H9 (cell line): Measurements from ENCODE around the gene SMCP. TPM values are rescaled to one million over a fixed set of nuclear protein-coding genes. Genes with fewer than 3 reads are reported as not detected.
A peak's percentile ranks its signal among the peaks of the same experiment; 100 is the strongest.

Experiments used
- DNase-seq: peaks from one replicate; pipeline ENCODE4 v3.0.0-alpha.2; 2017
- H2AFZ ChIP-seq: one replicate; pipeline ENCODE4 v1.6.1; 2013; ENCODE audit warnings: mild to moderate bottlenecking, low read length, control low read depth, moderate library complexity
- H2AK5ac ChIP-seq: 2 replicates; pipeline ENCODE4 v1.6.1; 2013; ENCODE audit warnings: low read length, control low read depth, mixed read lengths; ENCODE audit not compliant: insufficient read length
- H2BK120ac ChIP-seq: one replicate; pipeline ENCODE4 v1.6.1; 2013; ENCODE audit warnings: low read depth, mild to moderate bottlenecking, low read length, control low read depth, inconsistent platforms; ENCODE audit not compliant: poor library complexity, severe bottlenecking
- H2BK12ac ChIP-seq: 2 replicates; pipeline ENCODE4 v1.6.1; 2013; ENCODE audit warnings: low read length, control low read depth, mixed read lengths, low read depth; ENCODE audit not compliant: insufficient read length
- H2BK15ac ChIP-seq: 2 replicates; pipeline ENCODE4 v1.6.1; 2013; ENCODE audit warnings: low read depth, low read length, control low read depth
- H2BK20ac ChIP-seq: one replicate; pipeline ENCODE4 v1.6.1; 2013; ENCODE audit warnings: low read depth, mild to moderate bottlenecking, low read length, control low read depth, inconsistent platforms; ENCODE audit not compliant: poor library complexity, severe bottlenecking
- H2BK5ac ChIP-seq: 2 replicates; pipeline ENCODE4 v1.6.1; 2013; ENCODE audit warnings: low read length, control low read depth, mixed read lengths; ENCODE audit not compliant: insufficient read length
- H3K14ac ChIP-seq: 2 replicates; pipeline ENCODE4 v1.6.1; 2013; ENCODE audit warnings: low read length, control low read depth; ENCODE audit not compliant: insufficient read depth
- H3K18ac ChIP-seq: 2 replicates; pipeline ENCODE4 v1.6.1; 2013; ENCODE audit warnings: low read depth, mild to moderate bottlenecking, mixed read lengths, low read length, control low read depth; ENCODE audit not compliant: insufficient read length
- H3K23ac ChIP-seq: 2 replicates; pipeline ENCODE4 v1.6.1; 2013; ENCODE audit warnings: low read length, control low read depth, mixed read lengths, low read depth; ENCODE audit not compliant: insufficient read length
- H3K23me2 ChIP-seq: 2 replicates; pipeline ENCODE4 v1.6.1; 2013; ENCODE audit warnings: low read depth, mild to moderate bottlenecking, mixed read lengths, low read length, control low read depth; ENCODE audit not compliant: insufficient read length, poor library complexity, severe bottlenecking
- H3K27ac ChIP-seq: 2 replicates; pipeline ENCODE4 v1.5.1; 2013; ENCODE audit warnings: low read length, control low read depth, mixed read lengths, low read depth; ENCODE audit not compliant: insufficient read length
- H3K27me3 ChIP-seq: 2 replicates; pipeline ENCODE4 v1.6.1; 2013; ENCODE audit warnings: low read length, control low read depth, inconsistent platforms; ENCODE audit not compliant: insufficient read depth
- H3K4ac ChIP-seq: 2 replicates; pipeline ENCODE4 v1.6.1; 2013; ENCODE audit warnings: low read depth, mild to moderate bottlenecking, control low read depth, inconsistent platforms, low read length, moderate library complexity
- H3K4me1 ChIP-seq: 2 replicates; pipeline ENCODE4 v1.6.1; 2013; ENCODE audit warnings: low read length, control low read depth, inconsistent platforms; ENCODE audit not compliant: insufficient read depth
- H3K4me2 ChIP-seq: 2 replicates; pipeline ENCODE4 v1.6.1; 2013; ENCODE audit warnings: low read length, control low read depth, mixed read lengths; ENCODE audit not compliant: insufficient read length, insufficient read depth
- H3K56ac ChIP-seq: 2 replicates; pipeline ENCODE4 v1.6.1; 2013; ENCODE audit warnings: low read depth, mild to moderate bottlenecking, mixed read lengths, low read length, control low read depth; ENCODE audit not compliant: insufficient read length
- H3K79me1 ChIP-seq: 2 replicates; pipeline ENCODE4 v1.6.1; 2013; ENCODE audit warnings: low read depth, mild to moderate bottlenecking, moderate library complexity, low read length, control low read depth, inconsistent platforms; ENCODE audit not compliant: insufficient read depth, poor library complexity, severe bottlenecking
- H3K79me2 ChIP-seq: 2 replicates; pipeline ENCODE4 v1.6.1; 2013; ENCODE audit warnings: low read length, control low read depth, inconsistent platforms; ENCODE audit not compliant: insufficient read depth
- H3K9ac ChIP-seq: 2 replicates; pipeline ENCODE4 v1.6.1; 2013; ENCODE audit warnings: low read length, control low read depth, mixed read lengths; ENCODE audit not compliant: insufficient read length; ENCODE audit errors: extremely low read depth
- H3K9me3 ChIP-seq: one replicate; pipeline ENCODE4 v1.6.1; 2013; ENCODE audit warnings: low read depth, low read length, inconsistent platforms; ENCODE audit not compliant: control insufficient read depth
- H3T11ph ChIP-seq: one replicate; pipeline ENCODE4 v1.6.1; 2013; ENCODE audit warnings: mild to moderate bottlenecking, low read length, control low read depth, inconsistent platforms
- H4K20me1 ChIP-seq: one replicate; pipeline ENCODE4 v1.6.1; 2013; ENCODE audit not compliant: control insufficient read depth, insufficient read length, insufficient read depth
- H4K5ac ChIP-seq: 2 replicates; pipeline ENCODE4 v1.6.1; 2013; ENCODE audit warnings: low read depth, mild to moderate bottlenecking, mixed read lengths, low read length, control low read depth; ENCODE audit not compliant: insufficient read length
- H4K8ac ChIP-seq: replicated peaks from 2 replicates; pipeline ENCODE4 v1.6.1; 2013; ENCODE audit warnings: low read length, control low read depth, mixed read lengths, low read depth; ENCODE audit not compliant: insufficient read length
- H4K91ac ChIP-seq: 2 replicates; pipeline ENCODE4 v1.6.1; 2013; ENCODE audit warnings: low read depth, mild to moderate bottlenecking, moderate library complexity, mixed read lengths, low read length, control low read depth; ENCODE audit not compliant: insufficient read length
- H3K27ac Mint-ChIP-seq, 3 experiments: 2 replicates in 2 of 3; 3 replicates in 1 of 3; pipeline ENCODE4 v1.8.0; 2020 to 2021; ENCODE audit warnings: mixed read lengths in 3 of 3, mild to moderate bottlenecking in 1 of 3, moderate library complexity in 1 of 3
- H3K27me3 Mint-ChIP-seq: 2 replicates; pipeline ENCODE4 v1.8.0; 2021; ENCODE audit warnings: low read depth, mild to moderate bottlenecking, moderate library complexity, mixed read lengths
- H3K36me3 Mint-ChIP-seq, 3 experiments: 2 replicates in 2 of 3; 3 replicates in 1 of 3; pipeline ENCODE4 v1.8.0; 2020 to 2021; ENCODE audit warnings: low read depth in 3 of 3, mixed read lengths in 3 of 3; ENCODE audit not compliant: insufficient read depth in 1 of 3
- H3K4me1 Mint-ChIP-seq, 2 experiments: 2 replicates each; pipeline ENCODE4 v1.8.0; 2020; ENCODE audit warnings: mixed read lengths in 2 of 2
- H3K4me3 Mint-ChIP-seq, 2 experiments: 2 replicates in 1 of 2; 3 replicates in 1 of 2; pipeline ENCODE4 v1.8.0; 2020 to 2021; ENCODE audit warnings: mild to moderate bottlenecking in 2 of 2, mixed read lengths in 2 of 2, moderate library complexity in 1 of 2
- H3K9me3 Mint-ChIP-seq, 2 experiments: 2 replicates in 1 of 2; 3 replicates in 1 of 2; pipeline ENCODE4 v1.8.0; 2020; ENCODE audit warnings: mild to moderate bottlenecking in 2 of 2, mixed read lengths in 2 of 2, moderate library complexity in 1 of 2
- CTCF ChIP-seq: fragments of 200-600 bp; sonication (generic); conservative IDR thresholded peaks from 3 replicates; pipeline ENCODE4 v1.8.0; 2021; ENCODE audit warnings: antibody characterized with exemption, mild to moderate bottlenecking
- WGBS: extraction: QIAGEN DNeasy Blood & Tissue Kit; methylation state at CpG from one replicate; pipeline ENCODE4 v1.1.7; 2013; ENCODE audit warnings: missing lambda C conversion rate, low lambda C conversion rate, mixed read lengths; ENCODE audit not compliant: insufficient read length; ENCODE audit errors: extremely low coverage; 5-methylcytosine and 5-hydroxymethylcytosine counted together
- total RNA-seq: library from RNA; stranded (reverse); gene quantifications from 2 replicates; pipeline ENCODE4 v1.2.1, GENCODE V29; 2021

The SMCP gene
- total RNA-seq, 1 experiment from 2014 or later: not detected

- peaks cover 3 to 18% (median 5%) of the 10 kb centered on the region in 3 experiments; a peak in 4 of 7 replicates for H3K36me3 Mint-ChIP-seq
- Histone ChIP-seq H4K8ac (no peak overlapping the region), H2AFZ (no peak overlapping the region)
Measured at GRCh38 chr1:152912900-152913299, 34.8 kb downstream of the SMCP start.

More at GRCh38 chr1:152912900-152913299, 34.8 kb downstream of the SMCP start:
- Histone ChIP-seq H3K4me2 (no peak overlapping the region), H2AK5ac (no peak overlapping the region), H3K18ac (no peak overlapping the region), H3K79me1 (no peaks in the 10 kb centered on the region), H4K20me1 (no peaks in the 10 kb centered on the region), H3K9ac (no peak overlapping the region), H2BK15ac (no peak overlapping the region), H3K27me3 (no peaks in the 10 kb centered on the region), H2BK12ac (no peak overlapping the region), H4K91ac (no peak overlapping the region), H3K23me2 (no peaks in the 10 kb centered on the region), H3K14ac (no peak overlapping the region), H2BK5ac (no peak overlapping the region), H3K79me2 (no peaks in the 10 kb centered on the region), H4K5ac (peak overlapping the region; percentile 63), H2BK120ac (no peak overlapping the region), H3T11ph (no peak overlapping the region), H3K4ac (no peak overlapping the region), H3K23ac (no peak overlapping the region), H3K56ac (no peak overlapping the region), H2BK20ac (no peak overlapping the region), H3K27ac (no peak overlapping the region), H3K4me1 (no peaks in the 10 kb centered on the region), H3K9me3 (no peaks in the 10 kb centered on the region)
- TF ChIP-seq CTCF: no peak
- no CpG with 5 or more reads among the region's 5 CpGs for WGBS
- H3K4me1 Mint-ChIP-seq: no peaks in the 10 kb centered on the region
- peaks cover 8% of the 10 kb centered on the region for H3K27me3 Mint-ChIP-seq
- no peak for DNase-seq
- H3K4me3 Mint-ChIP-seq: no peak overlapping the region
- H3K9me3 Mint-ChIP-seq: peaks cover 62 to 81% of the 10 kb centered on the region in 2 experiments
- H3K27ac Mint-ChIP-seq: no peak overlapping the region
